Endothelial cell of umbilical vein (primary cell): ENCODE measurements around the gene OR4N2.

Experiments
- CTCF ChIP-seq, 2 donors: IDR thresholded peaks; 1 replicate in 1 of 2; 2 replicates in 1 of 2; pipeline ENCODE4 v1.5.1; 2011; ENCODE audit warnings: low read length in 2 of 2, mild to moderate bottlenecking in 2 of 2, moderate library complexity in 2 of 2, control low read depth in 1 of 2, inconsistent platforms in 1 of 2, low read depth in 1 of 2; ENCODE audit not compliant: insufficient read depth in 1 of 2; ENCODE audit errors: extremely low read depth in 1 of 2
- EZH2 ChIP-seq: IDR thresholded peaks from 2 replicates; pipeline ENCODE4 v1.6.1; 2012; ENCODE audit warnings: borderline replicate concordance, low read depth, mild to moderate bottlenecking, moderate library complexity, low read length, inconsistent platforms; ENCODE audit not compliant: severe bottlenecking
- GATA2 ChIP-seq: IDR thresholded peaks from 2 replicates; pipeline ENCODE4 v1.7.0; 2011; ENCODE audit warnings: low read depth, mild to moderate bottlenecking, moderate library complexity, mixed read lengths, low read length; ENCODE audit not compliant: insufficient read length, insufficient read depth
- POLR2A ChIP-seq: IDR thresholded peaks from 2 replicates; pipeline ENCODE4 v1.6.1; 2012; ENCODE audit warnings: low read depth, mild to moderate bottlenecking, control low read depth, low read length
- POLR2AphosphoS5 ChIP-seq: IDR thresholded peaks from 2 replicates; pipeline ENCODE4 v1.6.1; 2012; ENCODE audit warnings: low read depth, mild to moderate bottlenecking, control low read depth, low read length, moderate library complexity; ENCODE audit not compliant: insufficient read depth

DNA sequence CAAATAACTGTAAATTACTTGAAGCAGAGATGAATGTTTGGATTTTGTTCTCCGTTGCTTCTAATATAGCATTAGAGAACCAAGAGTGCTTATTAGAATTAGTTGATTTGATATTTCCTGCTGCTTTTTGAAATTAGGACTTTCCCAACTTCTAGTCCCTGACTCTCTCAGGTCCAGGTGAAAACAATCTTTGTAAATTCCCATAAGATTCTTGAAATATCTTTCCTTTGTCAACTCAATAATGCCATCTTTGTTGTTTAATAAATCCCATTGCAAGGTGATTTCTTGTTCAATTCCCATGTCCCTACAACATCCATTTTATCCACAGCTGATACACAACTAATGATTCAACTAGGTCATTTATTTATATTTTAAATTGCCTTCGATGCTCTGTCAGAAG, 71.3 kb downstream of the OR4N2 start, which contains the start of gene OR4K2:
- no peak for TF ChIP-seq EZH2
- TF ChIP-seq CTCF (IDR thresholded peaks at IDR 0.05; ENCODE audit: extremely low read depth in 1 of 2, insufficient read depth in 1 of 2, low read depth in 1 of 2, low read length in 2 of 2): no peak
- TF ChIP-seq POLR2AphosphoS5: no peak
- no peak for TF ChIP-seq POLR2A
- TF ChIP-seq GATA2: no peak
